GM12892 (cell line): ENCODE results near the gene GUCA1C.

Experiments used
- DNase-seq: peaks from one replicate; pipeline ENCODE4 v3.0.0; 2011; ENCODE audit not compliant: insufficient read length
- FAIRE-seq: peaks from 2 replicates; lab custom pipeline; 2011; peaks lifted over from hg19 to GRCh38; lab: Jason Lieb, UNC
- POLR2A ChIP-seq: IDR thresholded peaks from 2 replicates; pipeline ENCODE4 v1.6.1; 2011; ENCODE audit warnings: low read depth, low read length, control low read depth
- POLR2AphosphoS5 ChIP-seq: IDR thresholded peaks from 2 replicates; pipeline ENCODE4 v1.6.1; 2011; ENCODE audit warnings: low read depth, low read length, control low read depth
- TAF1 ChIP-seq: IDR thresholded peaks from 2 replicates; pipeline ENCODE4 v1.6.1; 2011; ENCODE audit warnings: low read depth, mild to moderate bottlenecking, control low read depth, low read length, borderline replicate concordance

The GUCA1C gene

DNA sequence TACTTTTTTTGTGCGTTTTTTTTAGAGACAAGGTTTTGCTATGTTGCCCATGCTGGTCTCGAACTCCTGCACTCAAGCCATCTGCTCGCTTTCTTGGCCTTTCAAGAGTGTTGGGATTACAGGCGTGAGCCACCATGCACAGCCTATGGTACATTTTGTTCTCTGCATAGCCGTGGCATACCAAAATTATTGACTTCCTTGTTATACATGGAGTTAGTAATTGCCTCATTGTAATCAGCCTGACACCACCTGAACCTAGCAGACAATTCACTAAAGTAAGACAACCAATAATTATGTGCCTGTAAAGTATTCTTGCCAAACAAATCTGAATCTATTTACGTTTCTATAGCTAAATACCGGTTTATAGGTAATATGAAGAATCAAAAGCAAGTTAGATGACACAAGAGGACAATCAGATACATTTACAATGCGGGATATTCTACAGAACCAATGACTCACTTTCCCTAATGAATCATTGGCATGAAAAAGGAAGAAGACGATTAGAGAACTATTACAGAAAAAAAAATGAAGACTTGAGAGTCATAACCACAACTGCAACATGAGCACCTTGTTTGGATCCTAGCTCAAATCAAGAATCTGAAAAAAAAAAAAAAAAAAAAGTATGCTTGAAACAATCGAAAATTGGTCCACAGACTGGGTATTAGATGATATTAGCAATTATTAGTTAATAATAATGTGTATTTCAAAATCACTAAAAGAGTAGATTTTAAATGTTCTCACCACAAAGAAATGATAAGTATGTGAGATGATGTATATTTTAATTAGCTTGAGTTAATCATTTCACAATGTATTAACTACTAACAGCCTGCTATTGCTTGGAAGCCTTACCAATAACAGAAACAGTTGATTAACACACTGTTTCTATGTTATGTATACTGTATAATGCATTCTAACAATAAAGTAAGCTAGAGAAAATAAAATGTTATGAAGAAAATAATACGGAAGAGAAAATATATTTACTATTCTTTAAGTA lies 7.1 kb downstream of the GUCA1C start:
- TF ChIP-seq POLR2A (no peak), TAF1 (no peak), POLR2AphosphoS5 (no peak)
- DNase-seq (no peak), FAIRE-seq (no peak)

DNA sequence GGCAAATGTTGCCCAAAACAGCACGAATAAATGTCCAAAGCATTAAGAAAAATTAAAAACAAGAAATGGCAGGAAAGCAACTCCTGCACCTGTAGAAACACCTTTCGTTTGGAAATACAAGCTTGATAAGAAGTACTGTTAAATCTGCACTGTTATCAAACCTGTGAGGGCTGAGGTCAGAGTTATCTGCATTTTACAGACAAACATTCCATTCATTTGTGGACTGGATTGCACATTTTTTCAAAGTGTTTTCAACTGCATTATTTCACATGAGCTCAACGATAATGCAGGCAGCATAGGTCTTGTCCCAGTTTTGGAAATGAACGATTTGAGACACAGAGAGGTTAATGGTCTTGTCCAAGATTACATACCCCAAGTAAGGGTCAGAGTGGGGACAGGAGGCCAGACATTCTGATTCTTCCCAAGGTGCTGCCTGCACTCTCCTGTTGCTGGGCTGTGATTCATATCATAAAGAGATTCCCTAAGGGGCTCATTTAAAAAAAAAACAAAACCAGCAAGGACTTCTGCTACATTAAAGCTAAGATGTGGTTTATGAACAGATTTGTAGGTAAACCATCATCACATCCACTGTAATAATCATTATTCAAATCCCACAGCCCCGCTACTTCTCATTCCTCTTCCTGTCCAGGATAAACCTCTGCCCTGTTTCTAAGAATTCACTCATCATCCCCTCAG lies 13.0 kb downstream of the GUCA1C start:
- DNase-seq (no peak), FAIRE-seq (no peak)
- TF ChIP-seq POLR2AphosphoS5 (no peak), POLR2A (no peak)

DNA sequence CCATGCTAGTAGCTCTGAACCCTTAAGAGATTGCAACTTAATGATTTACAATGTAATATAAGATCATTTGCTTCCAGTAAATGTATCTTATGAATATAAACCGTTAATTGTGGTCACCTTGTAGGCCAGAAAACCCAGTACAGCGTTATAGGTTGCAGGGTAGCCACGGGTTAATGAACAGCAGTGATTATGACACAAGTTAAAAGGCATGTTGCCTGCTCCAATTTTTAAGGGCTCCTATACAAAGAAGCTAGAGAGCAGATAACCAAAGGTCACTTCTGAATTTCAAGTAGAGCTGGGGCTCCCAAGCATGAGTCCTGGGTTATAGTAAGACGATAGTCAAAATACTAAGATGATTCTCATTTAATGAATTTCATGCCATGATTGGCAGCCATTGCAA lies 13.5 kb downstream of the GUCA1C start:
- FAIRE-seq (no peak), DNase-seq (no peak)
- TF ChIP-seq POLR2A (no peak), POLR2AphosphoS5 (no peak), TAF1 (no peak)

DNA sequence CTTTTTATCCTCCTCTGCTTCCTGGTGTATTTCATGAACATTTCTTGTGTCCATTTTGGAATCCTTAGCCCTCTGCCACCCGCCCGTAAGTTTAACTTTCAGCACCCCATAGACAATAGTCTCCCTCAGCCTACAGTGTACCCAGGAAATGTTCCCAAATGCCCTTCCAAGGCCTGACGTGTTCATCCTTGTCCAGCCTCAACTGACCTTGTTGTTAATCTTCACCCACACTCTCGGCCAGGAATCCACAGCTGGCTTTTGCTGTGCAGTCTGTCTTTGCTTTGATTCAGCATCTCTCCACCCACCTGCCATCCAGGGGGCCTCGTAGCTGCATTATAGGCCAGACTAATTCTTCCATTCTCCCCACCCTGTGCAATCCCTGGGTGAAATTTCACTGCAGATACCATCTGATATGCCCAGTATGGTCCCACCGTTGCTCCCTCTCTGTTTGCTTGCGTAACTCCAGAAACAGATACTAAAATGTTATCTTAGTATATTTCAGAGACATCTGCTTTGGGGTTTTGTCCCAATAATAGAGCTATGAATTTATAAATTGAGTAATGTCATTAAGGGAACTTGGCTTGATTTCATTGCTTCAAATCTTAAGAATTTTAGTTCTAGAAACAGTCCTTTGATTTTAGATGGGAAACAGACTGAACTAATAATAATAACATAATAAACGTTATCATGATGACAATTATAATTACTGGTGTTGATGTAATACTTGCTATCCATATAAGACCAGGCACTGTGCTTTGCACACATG lies 16.6 kb downstream of the GUCA1C start:
- TF ChIP-seq POLR2AphosphoS5 (no peak), TAF1 (no peak), POLR2A (no peak)
- DNase-seq = no peak
- no peak for FAIRE-seq

- FAIRE-seq (no peak), DNase-seq (no peak)
- no peak for TF ChIP-seq POLR2AphosphoS5
- TF ChIP-seq POLR2A = no peak
- TF ChIP-seq TAF1 = no peak
Observed at GRCh38 chr3:108931035-108931434, 22.6 kb downstream of the GUCA1C start.

DNA sequence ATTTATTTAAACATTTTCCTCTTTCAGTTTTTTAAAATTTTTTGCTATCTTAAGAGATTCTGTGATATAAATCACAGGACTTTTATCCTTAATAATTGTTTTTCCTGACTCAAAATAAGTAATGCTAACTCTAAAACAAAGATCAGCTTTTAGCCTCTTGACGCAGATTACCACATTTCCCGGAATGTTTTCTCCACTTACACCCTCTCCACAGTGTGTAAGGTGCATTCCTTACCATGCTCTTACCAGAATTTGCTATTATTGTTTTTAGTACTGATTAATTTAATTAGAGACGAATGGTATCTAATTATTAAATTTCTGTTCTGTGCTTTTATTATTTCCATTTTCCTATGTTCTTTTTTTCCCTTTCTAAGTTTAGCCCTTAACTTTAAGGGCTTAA lies 34.8 kb downstream of the GUCA1C start:
- no peak for FAIRE-seq
- no peak for TF ChIP-seq POLR2AphosphoS5
- no peak for TF ChIP-seq POLR2A
- TF ChIP-seq TAF1 = no peak
- DNase-seq = no peak

- peak; percentile 92 for FAIRE-seq
- TF ChIP-seq TAF1 = no peak
- no peak for TF ChIP-seq POLR2A
- TF ChIP-seq POLR2AphosphoS5 = no peak
- peak; percentile 12 for DNase-seq
Observed at GRCh38 chr3:108914774-108915641, 38.7 kb downstream of the GUCA1C start.

- no peak for FAIRE-seq
- TF ChIP-seq POLR2A (no peak), POLR2AphosphoS5 (no peak), TAF1 (no peak)
- DNase-seq = no peak
Observed at GRCh38 chr3:108909799-108910198, 43.9 kb downstream of the GUCA1C start.

DNA sequence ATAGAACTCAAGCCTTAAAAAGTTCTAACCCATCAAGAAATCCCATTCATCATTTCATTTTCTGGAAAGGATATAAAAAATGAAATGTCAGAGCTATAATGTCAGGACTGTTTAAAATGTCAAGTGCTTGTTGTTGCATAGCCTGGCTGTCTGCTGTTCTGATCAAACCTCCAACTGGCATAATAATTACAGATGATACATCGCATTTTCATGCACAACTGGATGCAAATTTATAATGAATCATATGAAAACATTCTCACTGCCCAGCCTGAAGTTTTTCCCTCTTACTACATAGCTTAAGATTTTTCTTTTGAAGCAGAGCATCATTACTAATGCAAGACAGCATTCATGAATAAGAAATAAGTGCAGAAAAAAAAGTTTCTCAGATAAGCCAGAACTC lies 46.5 kb downstream of the GUCA1C start:
- no peak for DNase-seq
- TF ChIP-seq TAF1 = no peak
- TF ChIP-seq POLR2AphosphoS5 = no peak
- no peak for TF ChIP-seq POLR2A
- no peak for FAIRE-seq

DNA sequence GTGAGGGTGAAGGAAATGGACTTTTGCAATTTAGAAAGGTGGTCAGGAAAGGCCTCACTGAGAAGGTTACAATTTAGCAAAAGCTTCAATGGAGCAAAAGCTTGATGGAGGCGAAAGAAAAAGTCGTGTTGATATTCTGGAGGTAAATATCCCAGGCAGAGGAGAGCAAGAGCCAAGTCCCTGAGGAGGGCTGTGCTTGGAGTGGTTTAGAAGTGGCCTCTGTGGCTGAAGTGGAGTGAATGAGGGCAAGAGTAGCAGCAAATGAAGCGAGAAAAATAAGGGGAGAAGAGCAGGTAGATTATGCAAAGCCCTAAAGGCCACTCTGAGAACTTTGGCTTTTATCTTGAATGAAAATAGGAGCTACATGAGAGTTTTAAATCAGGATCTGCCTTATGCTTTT lies 54.1 kb downstream of the GUCA1C start:
- no peak for DNase-seq
- TF ChIP-seq TAF1 (no peak), POLR2A (no peak), POLR2AphosphoS5 (no peak)
- no peak for FAIRE-seq
